Spleen (tissue), 7 donors: Measurements from ENCODE around the gene DPF1.

Source experiments
- CTCF ChIP-seq, 11 experiments: fragments of 200-600 bp in 7 of 11; fragments of 450-650 bp in 4 of 11; sonication (generic) in 4 of 11; IDR thresholded peaks in 8 of 11; conservative IDR thresholded peaks in 3 of 11; 1 replicate in 7 of 11; 2 replicates in 4 of 11; pipeline versions ENCODE4 v1.4.0 to v1.8.0; 2016 to 2021; ENCODE audit warnings: antibody characterized with exemption in 11 of 11, inconsistent platforms in 4 of 11, mild to moderate bottlenecking in 1 of 11
- POLR2AphosphoS5 ChIP-seq, 3 donors: sonication (generic); formaldehyde crosslinking; IDR thresholded peaks; one replicate each; pipeline ENCODE4 v1.5.1; 2017; ENCODE audit warnings: antibody characterized with exemption in 3 of 3
- donor health status: DM: no; HTN: no; CAD: no; lungs with moderate emphysema.
- donor health status: DM: no; HTN: no; CAD: no.
- donor health status: DM: no; HTN: no; CAD: no.

- TF ChIP-seq POLR2AphosphoS5 (IDR thresholded peaks at IDR 0.05) (peak in 1 of 3 donors; percentile 24), CTCF (IDR thresholded peaks at IDR 0.05 in 8 of 11, conservative IDR thresholded peaks at IDR 0.05 in 3 of 11) (no peak)
Observed at GRCh38 chr19:38245826-38246498, 21.9 kb upstream of the DPF1 start.
